ENCODE results near the gene BANF2. TPM values are rescaled to one million over a fixed set of nuclear protein-coding genes. Genes with fewer than 3 reads are reported as not detected.

The BANF2 gene
- total RNA-seq, 2 donors from 2014 or later = not detected

DNA sequence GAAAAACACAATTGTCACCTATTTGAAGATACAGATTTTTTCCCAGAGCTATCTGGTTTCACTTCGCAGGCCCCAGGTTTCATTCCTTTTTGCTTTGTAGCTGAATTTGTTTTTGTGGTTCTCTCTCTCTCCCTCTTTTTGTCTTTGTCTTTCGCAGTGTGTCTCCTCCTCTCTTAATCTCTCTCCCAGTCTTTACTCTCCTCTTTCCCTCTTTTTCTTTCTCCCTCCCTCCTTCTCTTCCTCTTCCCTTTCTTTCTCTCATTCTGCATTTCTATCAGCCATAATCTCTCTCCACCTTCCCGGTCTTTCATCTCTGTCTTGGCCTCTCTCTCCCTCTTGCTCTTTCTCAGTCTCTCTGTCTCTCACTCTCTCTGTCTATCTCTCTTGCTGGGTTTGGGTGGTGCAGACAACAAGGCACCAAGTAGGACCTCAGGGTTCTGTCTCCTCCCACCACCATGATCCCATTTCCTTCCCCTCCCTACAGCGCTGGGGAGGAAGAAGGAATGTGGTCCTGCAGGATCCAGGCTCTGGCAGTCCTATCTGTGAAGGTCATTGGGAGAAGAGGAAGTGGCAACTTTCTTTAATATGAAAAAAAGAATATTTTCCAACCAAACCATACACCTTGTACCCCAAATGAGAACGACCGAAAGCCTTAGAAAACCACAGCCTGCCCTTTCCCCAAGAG, 63.2 kb downstream of the BANF2 start:
- H3K4me1 Mint-ChIP-seq = peaks cover 5% of the 10 kb centered on the region
- Histone ChIP-seq H3K27me3 (ENCODE audit: control insufficient read depth, insufficient read depth, low read length, poor library complexity, severe bottlenecking) (no peaks in the 10 kb centered on the region), H3K27ac (ENCODE audit: low read depth, low read length) (no peak overlapping the region), H3K4me3 (ENCODE audit: low read length) (no peak overlapping the region), H3K4me1 (ENCODE audit: control insufficient read depth, insufficient read depth, low read length) (no peaks in the 10 kb centered on the region), H3K9me3 (ENCODE audit: control insufficient read depth, low read length) (peaks cover 5% of the 10 kb centered on the region), H3K9ac (ENCODE audit: extremely low read depth, low read length, poor library complexity, severe bottlenecking) (no peak overlapping the region), H3K36me3 (ENCODE audit: control insufficient read depth, insufficient read depth, low read length) (no peaks in the 10 kb centered on the region)
- peaks cover 8% of the 10 kb centered on the region for H3K9me3 Mint-ChIP-seq
- H3K36me3 Mint-ChIP-seq (ENCODE audit: low read depth) = no peaks in the 10 kb centered on the region
- no peak overlapping the region for H3K4me3 Mint-ChIP-seq
- H3K27me3 Mint-ChIP-seq (ENCODE audit: insufficient read depth) = peaks cover 3% of the 10 kb centered on the region
- TF ChIP-seq, protein P1, sequence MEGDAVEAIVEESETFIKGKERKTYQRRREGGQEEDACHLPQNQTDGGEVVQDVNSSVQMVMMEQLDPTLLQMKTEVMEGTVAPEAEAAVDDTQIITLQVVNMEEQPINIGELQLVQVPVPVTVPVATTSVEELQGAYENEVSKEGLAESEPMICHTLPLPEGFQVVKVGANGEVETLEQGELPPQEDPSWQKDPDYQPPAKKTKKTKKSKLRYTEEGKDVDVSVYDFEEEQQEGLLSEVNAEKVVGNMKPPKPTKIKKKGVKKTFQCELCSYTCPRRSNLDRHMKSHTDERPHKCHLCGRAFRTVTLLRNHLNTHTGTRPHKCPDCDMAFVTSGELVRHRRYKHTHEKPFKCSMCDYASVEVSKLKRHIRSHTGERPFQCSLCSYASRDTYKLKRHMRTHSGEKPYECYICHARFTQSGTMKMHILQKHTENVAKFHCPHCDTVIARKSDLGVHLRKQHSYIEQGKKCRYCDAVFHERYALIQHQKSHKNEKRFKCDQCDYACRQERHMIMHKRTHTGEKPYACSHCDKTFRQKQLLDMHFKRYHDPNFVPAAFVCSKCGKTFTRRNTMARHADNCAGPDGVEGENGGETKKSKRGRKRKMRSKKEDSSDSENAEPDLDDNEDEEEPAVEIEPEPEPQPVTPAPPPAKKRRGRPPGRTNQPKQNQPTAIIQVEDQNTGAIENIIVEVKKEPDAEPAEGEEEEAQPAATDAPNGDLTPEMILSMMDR (conservative IDR thresholded peaks at IDR 0.05) = no peak
- peak; percentile 68 for DNase-seq
- H3K27ac Mint-ChIP-seq = peak overlapping the region; percentile 2
- WGBS, 2 experiments (ENCODE audit: insufficient coverage in 1 of 2, insufficient read length in 1 of 2) = 82 to 85% methylated on average over 4 to 5 of the region's 6 CpGs

DNA sequence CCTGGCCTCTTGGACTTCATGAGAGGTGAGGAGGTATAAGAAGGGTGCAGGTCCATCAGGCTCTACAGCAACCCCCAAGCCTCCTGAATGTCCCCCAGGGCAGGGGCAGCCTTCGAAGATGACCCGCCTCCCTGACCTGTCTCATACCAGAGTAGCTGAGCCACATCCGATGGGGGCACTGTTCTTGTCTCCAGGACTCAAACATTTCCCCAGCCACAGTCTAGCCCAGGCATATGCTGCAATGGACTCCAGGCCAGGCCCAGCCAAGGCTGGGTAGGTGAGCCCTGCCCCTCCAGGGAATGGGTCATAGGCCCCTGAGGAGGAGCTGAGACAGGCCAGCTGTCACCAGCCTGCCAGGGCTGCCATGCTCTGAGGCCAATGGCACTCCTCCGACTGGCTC, 65.3 kb downstream of the BANF2 start:
- no peaks in the 10 kb centered on the region for H3K27me3 ChIP-seq (ENCODE audit: control insufficient read depth, insufficient read depth, low read length, poor library complexity, severe bottlenecking)
- DNase-seq = no peak
- Mint-ChIP-seq H3K9me3 (no peaks in the 10 kb centered on the region), H3K4me1 (peaks cover 5% of the 10 kb centered on the region), H3K27me3 (ENCODE audit: insufficient read depth) (no peaks in the 10 kb centered on the region), H3K4me3 (no peak overlapping the region), H3K27ac (no peak overlapping the region), H3K36me3 (ENCODE audit: low read depth) (no peaks in the 10 kb centered on the region)
- H3K4me1 ChIP-seq (ENCODE audit: control insufficient read depth, insufficient read depth, low read length) = no peaks in the 10 kb centered on the region
- no peaks in the 10 kb centered on the region for H3K9me3 ChIP-seq (ENCODE audit: control insufficient read depth, low read length)
- TF ChIP-seq, protein P1 (conservative IDR thresholded peaks at IDR 0.05) = no peak
- H3K36me3 ChIP-seq (ENCODE audit: control insufficient read depth, insufficient read depth, low read length) = no peaks in the 10 kb centered on the region
- 81 to 82% methylated on average over 3 to 4 of the region's 4 CpGs for WGBS, 2 experiments (ENCODE audit: insufficient coverage in 1 of 2, insufficient read length in 1 of 2)
- no peak overlapping the region for H3K27ac ChIP-seq (ENCODE audit: low read depth, low read length)
- H3K4me3 ChIP-seq (ENCODE audit: low read length) = no peak overlapping the region
- H3K9ac ChIP-seq (ENCODE audit: extremely low read depth, low read length, poor library complexity, severe bottlenecking) = no peak overlapping the region

DNA sequence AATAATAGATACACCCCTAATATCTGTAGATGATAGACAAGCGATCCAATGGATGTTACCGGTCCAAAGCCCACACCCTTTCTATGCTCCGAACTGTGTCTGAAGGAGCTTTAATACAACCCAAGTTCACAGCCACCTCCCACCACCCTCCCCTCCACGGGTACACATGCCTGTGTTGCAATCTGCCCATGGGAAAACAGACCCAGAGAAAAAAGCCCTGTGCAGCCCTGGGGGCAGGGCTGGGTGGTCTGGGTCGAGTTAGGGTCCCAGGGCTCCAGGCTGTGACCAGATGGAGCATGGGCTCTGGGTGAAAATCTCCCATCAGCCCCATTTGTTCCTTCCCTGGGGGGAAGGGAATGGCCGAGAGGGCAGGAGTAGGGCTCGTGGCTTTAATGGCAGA, 65.8 kb downstream of the BANF2 start:
- Mint-ChIP-seq H3K4me1 (peaks cover 5% of the 10 kb centered on the region), H3K27me3 (ENCODE audit: insufficient read depth) (no peaks in the 10 kb centered on the region), H3K36me3 (ENCODE audit: low read depth) (no peaks in the 10 kb centered on the region), H3K27ac (no peak overlapping the region), H3K4me3 (no peak overlapping the region), H3K9me3 (no peaks in the 10 kb centered on the region)
- H3K4me3 ChIP-seq (ENCODE audit: low read length) = no peak overlapping the region
- TF ChIP-seq, protein P1 (conservative IDR thresholded peaks at IDR 0.05) = no peak
- DNase-seq = no peak
- no peaks in the 10 kb centered on the region for H3K4me1 ChIP-seq (ENCODE audit: control insufficient read depth, insufficient read depth, low read length)
- H3K9ac ChIP-seq (ENCODE audit: extremely low read depth, low read length, poor library complexity, severe bottlenecking) = no peak overlapping the region
- 90% methylated on average over 7 of the region's 7 CpGs; no CpG with 5 or more reads in 1 of the 2 experiments for WGBS, 2 experiments (ENCODE audit: insufficient coverage in 1 of 2, insufficient read length in 1 of 2)
- no peak overlapping the region for H3K27ac ChIP-seq (ENCODE audit: low read depth, low read length)
- H3K27me3 ChIP-seq (ENCODE audit: control insufficient read depth, insufficient read depth, low read length, poor library complexity, severe bottlenecking) = no peaks in the 10 kb centered on the region
- no peaks in the 10 kb centered on the region for H3K9me3 ChIP-seq (ENCODE audit: control insufficient read depth, low read length)
- H3K36me3 ChIP-seq (ENCODE audit: control insufficient read depth, insufficient read depth, low read length) = no peaks in the 10 kb centered on the region

All from endodermal cell (in vitro differentiated cells).